Measurements from ENCODE around the gene ZNF428.
"Not testable (repeated sequence)": the region's sequence is repeated elsewhere in the genome, so short reads cannot be mapped to it uniquely, and the experiment has no call there.

ZNF428 gene

GRCh38 chr19:43658001-43658400 lies 38.6 kb upstream of the ZNF428 start:
- peaks cover 4% of the 10 kb centered on the region for H3K36me3 ChIP-seq (ENCODE audit: control insufficient read depth, insufficient read depth, low read length)
- no peak overlapping the region for H3K27ac ChIP-seq (ENCODE audit: insufficient read depth, low read length, poor library complexity, severe bottlenecking)
- no peaks in the 10 kb centered on the region for H3K27me3 ChIP-seq (replicated peaks; ENCODE audit: control insufficient read depth, insufficient read depth, low read length, poor library complexity, severe bottlenecking)
- no peak for DNase-seq
- H3K9me3 ChIP-seq (ENCODE audit: control insufficient read depth, low read length): no peaks in the 10 kb centered on the region
- no peak overlapping the region for H3K4me3 ChIP-seq (ENCODE audit: insufficient read depth, low read depth, low read length, poor library complexity, severe bottlenecking)
- H3K4me1 ChIP-seq (ENCODE audit: control insufficient read depth, insufficient read depth, low read length, poor library complexity, severe bottlenecking): no peaks in the 10 kb centered on the region

- Histone ChIP-seq H3K9me3 (ENCODE audit: control insufficient read depth, low read length) (no peaks in the 10 kb centered on the region), H3K4me3 (ENCODE audit: insufficient read depth, low read depth, low read length, poor library complexity, severe bottlenecking) (no peak overlapping the region), H3K27me3 (replicated peaks; ENCODE audit: control insufficient read depth, insufficient read depth, low read length, poor library complexity, severe bottlenecking) (no peaks in the 10 kb centered on the region), H3K27ac (ENCODE audit: insufficient read depth, low read length, poor library complexity, severe bottlenecking) (no peak overlapping the region), H3K4me1 (ENCODE audit: control insufficient read depth, insufficient read depth, low read length, poor library complexity, severe bottlenecking) (no peaks in the 10 kb centered on the region), H3K36me3 (ENCODE audit: control insufficient read depth, insufficient read depth, low read length) (peaks cover 4% of the 10 kb centered on the region)
- no peak for DNase-seq
These were observed 37.0 kb upstream of the ZNF428 start for GRCh38 chr19:43656436-43656835.

- peaks cover 4% of the 10 kb centered on the region for H3K36me3 ChIP-seq (ENCODE audit: control insufficient read depth, insufficient read depth, low read length)
- no peak for DNase-seq
These were observed 33.1 kb upstream of the ZNF428 start for GRCh38 chr19:43652546-43652874.

GRCh38 chr19:43651758-43652545 lies 32.5 kb upstream of the ZNF428 start:
- no peaks in the 10 kb centered on the region for H3K9me3 ChIP-seq (ENCODE audit: control insufficient read depth, low read length)
- H3K4me3 ChIP-seq (ENCODE audit: insufficient read depth, low read depth, low read length, poor library complexity, severe bottlenecking): no peak overlapping the region
- no peak overlapping the region for H3K27ac ChIP-seq (ENCODE audit: insufficient read depth, low read length, poor library complexity, severe bottlenecking)
- DNase-seq: no peak
- no peaks in the 10 kb centered on the region for H3K27me3 ChIP-seq (replicated peaks; ENCODE audit: control insufficient read depth, insufficient read depth, low read length, poor library complexity, severe bottlenecking)
- no peaks in the 10 kb centered on the region for H3K4me1 ChIP-seq (ENCODE audit: control insufficient read depth, insufficient read depth, low read length, poor library complexity, severe bottlenecking)
- H3K36me3 ChIP-seq (ENCODE audit: control insufficient read depth, insufficient read depth, low read length): peaks cover 4% of the 10 kb centered on the region

More at GRCh38 chr19:43652546-43652874, 33.1 kb upstream of the ZNF428 start:
- Histone ChIP-seq H3K9me3 (ENCODE audit: control insufficient read depth, low read length) (no peaks in the 10 kb centered on the region), H3K27ac (ENCODE audit: insufficient read depth, low read length, poor library complexity, severe bottlenecking) (no peak overlapping the region), H3K4me3 (ENCODE audit: insufficient read depth, low read depth, low read length, poor library complexity, severe bottlenecking) (no peak overlapping the region), H3K4me1 (ENCODE audit: control insufficient read depth, insufficient read depth, low read length, poor library complexity, severe bottlenecking) (no peaks in the 10 kb centered on the region), H3K27me3 (replicated peaks; ENCODE audit: control insufficient read depth, insufficient read depth, low read length, poor library complexity, severe bottlenecking) (no peaks in the 10 kb centered on the region)

GRCh38 chr19:43650276-43650675 lies 30.8 kb upstream of the ZNF428 start:
- not testable (repeated sequence) for DNase-seq; H3K27me3 ChIP-seq (replicated peaks; ENCODE audit: control insufficient read depth, insufficient read depth, low read length, poor library complexity, severe bottlenecking); H3K4me1 ChIP-seq (ENCODE audit: control insufficient read depth, insufficient read depth, low read length, poor library complexity, severe bottlenecking); H3K36me3 ChIP-seq (ENCODE audit: control insufficient read depth, insufficient read depth, low read length); H3K4me3 ChIP-seq (ENCODE audit: insufficient read depth, low read depth, low read length, poor library complexity, severe bottlenecking); H3K27ac ChIP-seq (ENCODE audit: insufficient read depth, low read length, poor library complexity, severe bottlenecking); H3K9me3 ChIP-seq (ENCODE audit: control insufficient read depth, low read length)

- Histone ChIP-seq H3K27me3 (replicated peaks; ENCODE audit: control insufficient read depth, insufficient read depth, low read length, poor library complexity, severe bottlenecking) (no peaks in the 10 kb centered on the region), H3K9me3 (ENCODE audit: control insufficient read depth, low read length) (no peaks in the 10 kb centered on the region), H3K4me3 (ENCODE audit: insufficient read depth, low read depth, low read length, poor library complexity, severe bottlenecking) (no peak overlapping the region), H3K4me1 (ENCODE audit: control insufficient read depth, insufficient read depth, low read length, poor library complexity, severe bottlenecking) (no peaks in the 10 kb centered on the region), H3K36me3 (ENCODE audit: control insufficient read depth, insufficient read depth, low read length) (no peaks in the 10 kb centered on the region), H3K27ac (ENCODE audit: insufficient read depth, low read length, poor library complexity, severe bottlenecking) (no peak overlapping the region)
- DNase-seq: no peak
These were observed 30.1 kb upstream of the ZNF428 start for GRCh38 chr19:43649514-43649913.

- Histone ChIP-seq H3K27me3 (replicated peaks; ENCODE audit: control insufficient read depth, insufficient read depth, low read length, poor library complexity, severe bottlenecking) (no peaks in the 10 kb centered on the region), H3K4me3 (ENCODE audit: insufficient read depth, low read depth, low read length, poor library complexity, severe bottlenecking) (no peak overlapping the region), H3K36me3 (ENCODE audit: control insufficient read depth, insufficient read depth, low read length) (no peaks in the 10 kb centered on the region), H3K27ac (ENCODE audit: insufficient read depth, low read length, poor library complexity, severe bottlenecking) (no peak overlapping the region), H3K4me1 (ENCODE audit: control insufficient read depth, insufficient read depth, low read length, poor library complexity, severe bottlenecking) (no peaks in the 10 kb centered on the region), H3K9me3 (ENCODE audit: control insufficient read depth, low read length) (no peaks in the 10 kb centered on the region)
- no peak for DNase-seq
These were observed 29.2 kb upstream of the ZNF428 start for GRCh38 chr19:43648633-43649032.

- no peak for DNase-seq
- Histone ChIP-seq H3K27ac (ENCODE audit: insufficient read depth, low read length, poor library complexity, severe bottlenecking) (no peak overlapping the region), H3K27me3 (replicated peaks; ENCODE audit: control insufficient read depth, insufficient read depth, low read length, poor library complexity, severe bottlenecking) (no peaks in the 10 kb centered on the region), H3K4me3 (ENCODE audit: insufficient read depth, low read depth, low read length, poor library complexity, severe bottlenecking) (no peak overlapping the region), H3K36me3 (ENCODE audit: control insufficient read depth, insufficient read depth, low read length) (no peaks in the 10 kb centered on the region), H3K4me1 (ENCODE audit: control insufficient read depth, insufficient read depth, low read length, poor library complexity, severe bottlenecking) (peaks cover 1% of the 10 kb centered on the region), H3K9me3 (ENCODE audit: control insufficient read depth, low read length) (no peaks in the 10 kb centered on the region)
These were observed 24.8 kb upstream of the ZNF428 start for GRCh38 chr19:43644181-43644580.

GRCh38 chr19:43643326-43643725 lies 23.9 kb upstream of the ZNF428 start:
- H3K36me3 ChIP-seq (ENCODE audit: control insufficient read depth, insufficient read depth, low read length): no peaks in the 10 kb centered on the region
- H3K4me1 ChIP-seq (ENCODE audit: control insufficient read depth, insufficient read depth, low read length, poor library complexity, severe bottlenecking): peaks cover 5% of the 10 kb centered on the region
- H3K9me3 ChIP-seq (ENCODE audit: control insufficient read depth, low read length): no peaks in the 10 kb centered on the region
- no peaks in the 10 kb centered on the region for H3K27me3 ChIP-seq (replicated peaks; ENCODE audit: control insufficient read depth, insufficient read depth, low read length, poor library complexity, severe bottlenecking)
- no peak overlapping the region for H3K4me3 ChIP-seq (ENCODE audit: insufficient read depth, low read depth, low read length, poor library complexity, severe bottlenecking)
- no peak overlapping the region for H3K27ac ChIP-seq (ENCODE audit: insufficient read depth, low read length, poor library complexity, severe bottlenecking)
- DNase-seq: no peak

- Histone ChIP-seq H3K27me3 (replicated peaks; ENCODE audit: control insufficient read depth, insufficient read depth, low read length, poor library complexity, severe bottlenecking) (no peaks in the 10 kb centered on the region), H3K4me1 (ENCODE audit: control insufficient read depth, insufficient read depth, low read length, poor library complexity, severe bottlenecking) (peaks cover 5% of the 10 kb centered on the region), H3K27ac (ENCODE audit: insufficient read depth, low read length, poor library complexity, severe bottlenecking) (no peak overlapping the region), H3K36me3 (ENCODE audit: control insufficient read depth, insufficient read depth, low read length) (no peaks in the 10 kb centered on the region), H3K9me3 (ENCODE audit: control insufficient read depth, low read length) (no peaks in the 10 kb centered on the region), H3K4me3 (ENCODE audit: insufficient read depth, low read depth, low read length, poor library complexity, severe bottlenecking) (no peak overlapping the region)
- DNase-seq: no peak
These were observed 23.1 kb upstream of the ZNF428 start for GRCh38 chr19:43642531-43642930.
